HL-60 (cell line): Measurements from ENCODE around the gene IFRD2.

ENCODE experiments used
- POLR2AphosphoS5 ChIP-seq: IDR thresholded peaks from 2 replicates; pipeline ENCODE4 v1.6.1; 2012; ENCODE audit warnings: low read depth
- TF ChIP-seq, protein P1 (sequence below): IDR thresholded peaks from one replicate; pipeline ENCODE4 v1.5.1; 2011; ENCODE audit warnings: low read length, control low read depth, inconsistent platforms; ENCODE audit not compliant: insufficient read depth

GRCh38 chr3:50259432-50260026 lies 32.7 kb downstream of the IFRD2 start:
- TF ChIP-seq, protein P1, sequence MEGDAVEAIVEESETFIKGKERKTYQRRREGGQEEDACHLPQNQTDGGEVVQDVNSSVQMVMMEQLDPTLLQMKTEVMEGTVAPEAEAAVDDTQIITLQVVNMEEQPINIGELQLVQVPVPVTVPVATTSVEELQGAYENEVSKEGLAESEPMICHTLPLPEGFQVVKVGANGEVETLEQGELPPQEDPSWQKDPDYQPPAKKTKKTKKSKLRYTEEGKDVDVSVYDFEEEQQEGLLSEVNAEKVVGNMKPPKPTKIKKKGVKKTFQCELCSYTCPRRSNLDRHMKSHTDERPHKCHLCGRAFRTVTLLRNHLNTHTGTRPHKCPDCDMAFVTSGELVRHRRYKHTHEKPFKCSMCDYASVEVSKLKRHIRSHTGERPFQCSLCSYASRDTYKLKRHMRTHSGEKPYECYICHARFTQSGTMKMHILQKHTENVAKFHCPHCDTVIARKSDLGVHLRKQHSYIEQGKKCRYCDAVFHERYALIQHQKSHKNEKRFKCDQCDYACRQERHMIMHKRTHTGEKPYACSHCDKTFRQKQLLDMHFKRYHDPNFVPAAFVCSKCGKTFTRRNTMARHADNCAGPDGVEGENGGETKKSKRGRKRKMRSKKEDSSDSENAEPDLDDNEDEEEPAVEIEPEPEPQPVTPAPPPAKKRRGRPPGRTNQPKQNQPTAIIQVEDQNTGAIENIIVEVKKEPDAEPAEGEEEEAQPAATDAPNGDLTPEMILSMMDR, result no peak
- TF ChIP-seq POLR2AphosphoS5, result no peak
